ENCODE data around the gene USHBP1. TPM values are rescaled to one million over a fixed set of nuclear protein-coding genes. Genes with fewer than 3 reads are reported as not detected.

Gene USHBP1
- total and polyA plus RNA-seq, 2 of the 13 experiments (the other 11 are each of a cell fraction or from before 2014, with no cell fraction given): 0.15 to 1.5 TPM

- TF ChIP-seq USF2 (IDR thresholded peaks at IDR 0.05; ENCODE audit: low read depth, low read length) (peak; percentile 26; the same call in 1 of the 2 replicates), USF2 (CRISPR knock-in tag; IDR thresholded peaks at IDR 0.05; ENCODE audit: borderline replicate concordance) (peak; percentile 74; the same call in 1 of the 2 replicates), TOE1 (CRISPR knock-in tag; IDR thresholded peaks at IDR 0.05) (0 out of 2 replicates have a peak, but pooled peaks have one; percentile 55), HNF1B (CRISPR knock-in tag; IDR thresholded peaks at IDR 0.05) (peak; percentile 88), MTA1 (CRISPR knock-in tag; IDR thresholded peaks at IDR 0.05; ENCODE audit: borderline replicate concordance) (peak; percentile 98), ZNF383 (CRISPR knock-in tag; IDR thresholded peaks at IDR 0.05; ENCODE audit: borderline replicate concordance) (no peak), MNT (IDR thresholded peaks at IDR 0.05) (no peak), SP1 (IDR thresholded peaks at IDR 0.05) (no peak), SP1 (CRISPR knock-in tag; IDR thresholded peaks at IDR 0.05) (peak; percentile 61), ZNF550 (CRISPR knock-in tag; IDR thresholded peaks at IDR 0.05; ENCODE audit: borderline replicate concordance) (no peak), ZBTB21 (CRISPR knock-in tag; IDR thresholded peaks at IDR 0.05) (0 out of 2 replicates have a peak, but pooled peaks have one; percentile 10), CC2D1A (CRISPR knock-in tag; IDR thresholded peaks at IDR 0.05) (0 out of 2 replicates have a peak, but pooled peaks have one; percentile 0), TERF1 (CRISPR knock-in tag; IDR thresholded peaks at IDR 0.05) (no peak), MXI1 (IDR thresholded peaks at IDR 0.05; ENCODE audit: borderline replicate concordance, low read depth, low read length) (no peak; the same call in 2 of the 3 replicates), FOSL2 (CRISPR knock-in tag; IDR thresholded peaks at IDR 0.05) (peak; percentile 82), SMAD9 (CRISPR knock-in tag; IDR thresholded peaks at IDR 0.05) (no peak; the same call in 1 of the 2 replicates), ZNF333 (CRISPR knock-in tag; IDR thresholded peaks at IDR 0.05; ENCODE audit: borderline replicate concordance) (no peak), ZNF83 (CRISPR knock-in tag; IDR thresholded peaks at IDR 0.05; ENCODE audit: borderline replicate concordance) (0 out of 2 replicates have a peak, but pooled peaks have one; percentile 3), DMTF1 (CRISPR knock-in tag; IDR thresholded peaks at IDR 0.05) (no peak), ZNF790 (CRISPR knock-in tag; IDR thresholded peaks at IDR 0.05; ENCODE audit: borderline replicate concordance) (no peak)
Measured at GRCh38 chr19:17248011-17248776, 16.4 kb downstream of the USHBP1 start (continued).

All from HepG2 (cell line).